ENCODE measurements around the gene ARSB.

Gene ARSB

DNA sequence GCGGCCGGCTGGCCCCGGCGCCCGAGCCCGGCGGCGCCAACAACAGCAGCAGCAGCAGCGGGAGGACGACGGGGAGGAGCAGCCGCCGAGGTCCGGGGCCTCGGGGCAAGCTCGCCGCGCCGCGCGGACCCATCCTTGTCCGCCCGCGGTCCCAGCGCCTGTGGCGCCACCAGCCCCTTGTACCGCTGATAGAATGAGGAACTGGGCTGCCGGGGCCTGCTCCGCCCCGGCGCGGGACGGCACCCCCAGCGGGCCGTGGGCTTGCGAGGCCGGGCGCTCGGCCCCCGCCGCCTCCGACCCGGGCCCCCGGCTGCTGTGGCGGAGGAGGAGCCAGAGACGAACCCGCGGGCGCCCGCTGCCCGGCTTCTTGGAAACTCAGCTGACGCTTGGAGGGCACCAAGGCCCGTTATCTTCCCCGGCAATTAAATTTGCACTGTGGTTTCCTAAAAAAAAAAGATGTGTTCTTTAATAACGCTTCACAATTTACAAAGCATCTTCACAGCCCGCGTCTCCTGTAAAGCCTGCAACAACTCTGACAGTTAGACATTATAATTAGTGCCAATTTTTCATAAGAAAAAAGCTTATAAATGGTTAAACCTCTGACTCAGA lies at the start of gene ARSB:
ARSB (minus strand) TSS at position 195 of the 609 bp plus-strand sequence; CDS start at position 133, 62 bp downstream.
- DNase-seq (ENCODE audit: low read depth in 2 of 2): peak; percentile 31 to 58

DNA sequence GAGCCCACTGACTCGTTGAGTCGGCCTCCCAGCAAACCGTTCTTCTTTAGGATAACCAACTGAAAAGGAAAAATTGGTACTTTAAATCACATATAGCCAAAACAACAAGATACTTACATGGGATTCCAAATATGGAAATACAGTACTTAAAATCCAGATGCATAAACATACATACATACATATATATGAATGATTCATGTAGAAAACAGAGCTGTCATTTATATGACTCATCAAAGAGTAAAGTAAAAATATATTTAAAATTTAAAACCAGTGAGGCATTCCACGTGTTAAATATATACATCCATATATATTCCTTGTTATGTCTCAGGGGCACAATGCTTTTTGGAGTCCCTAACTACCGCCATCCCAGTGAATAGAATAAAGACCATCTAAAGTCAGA lies 47.7 kb upstream of the ARSB start:
- no peak for DNase-seq (ENCODE audit: low read depth in 2 of 2)

DNA sequence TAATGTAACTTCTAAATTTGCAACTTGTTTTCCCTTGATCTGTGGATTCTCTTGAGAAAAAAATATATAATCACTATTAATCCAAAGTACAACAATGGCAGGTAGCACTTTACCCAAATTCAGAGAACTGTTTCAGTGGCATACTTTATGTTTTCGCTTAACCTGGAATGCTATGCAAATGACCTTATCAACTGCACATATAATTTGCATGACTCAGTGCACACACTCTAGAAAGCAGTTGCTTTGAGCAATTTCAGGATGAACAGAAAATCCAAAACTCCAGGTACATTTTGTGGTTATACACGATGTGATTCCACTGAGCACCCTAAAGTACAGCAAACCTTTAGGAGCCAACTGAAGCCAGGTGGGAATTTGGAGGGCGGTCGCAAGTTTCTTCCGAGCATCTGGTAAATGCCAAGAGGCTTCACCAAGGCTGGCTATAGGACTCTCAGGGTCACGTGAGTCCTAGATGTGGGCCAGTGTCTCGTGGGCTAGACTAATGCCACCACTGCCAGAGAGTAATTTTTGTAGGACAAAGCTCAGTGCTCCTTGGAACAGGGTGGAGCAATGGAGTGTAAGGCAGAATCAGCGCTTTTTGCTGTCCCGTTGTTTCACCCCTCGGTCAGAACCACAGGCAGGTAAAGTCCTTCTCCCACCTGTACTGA lies 47.1 kb upstream of the ARSB start:
- no peak for DNase-seq (ENCODE audit: low read depth in 2 of 2)

DNA sequence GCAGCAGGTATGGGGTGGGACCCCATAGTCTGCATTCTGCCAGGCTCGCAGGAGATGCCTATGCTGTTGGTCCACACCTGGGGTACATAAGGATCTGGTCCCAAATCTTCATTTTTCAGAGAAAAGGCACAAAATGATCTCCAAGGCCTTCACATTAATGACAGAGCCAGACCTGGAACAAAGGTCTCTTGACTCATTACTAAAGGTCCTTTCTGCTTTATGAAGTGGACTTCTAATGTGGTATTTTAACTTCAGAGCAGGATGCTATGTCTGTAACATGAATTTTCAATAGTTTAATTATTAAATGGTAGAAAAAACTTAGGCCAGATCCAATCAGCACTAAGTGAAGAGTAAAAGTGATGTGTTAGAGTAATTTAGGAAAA lies 46.4 kb upstream of the ARSB start:
- no peak for DNase-seq (ENCODE audit: low read depth in 2 of 2)

DNA sequence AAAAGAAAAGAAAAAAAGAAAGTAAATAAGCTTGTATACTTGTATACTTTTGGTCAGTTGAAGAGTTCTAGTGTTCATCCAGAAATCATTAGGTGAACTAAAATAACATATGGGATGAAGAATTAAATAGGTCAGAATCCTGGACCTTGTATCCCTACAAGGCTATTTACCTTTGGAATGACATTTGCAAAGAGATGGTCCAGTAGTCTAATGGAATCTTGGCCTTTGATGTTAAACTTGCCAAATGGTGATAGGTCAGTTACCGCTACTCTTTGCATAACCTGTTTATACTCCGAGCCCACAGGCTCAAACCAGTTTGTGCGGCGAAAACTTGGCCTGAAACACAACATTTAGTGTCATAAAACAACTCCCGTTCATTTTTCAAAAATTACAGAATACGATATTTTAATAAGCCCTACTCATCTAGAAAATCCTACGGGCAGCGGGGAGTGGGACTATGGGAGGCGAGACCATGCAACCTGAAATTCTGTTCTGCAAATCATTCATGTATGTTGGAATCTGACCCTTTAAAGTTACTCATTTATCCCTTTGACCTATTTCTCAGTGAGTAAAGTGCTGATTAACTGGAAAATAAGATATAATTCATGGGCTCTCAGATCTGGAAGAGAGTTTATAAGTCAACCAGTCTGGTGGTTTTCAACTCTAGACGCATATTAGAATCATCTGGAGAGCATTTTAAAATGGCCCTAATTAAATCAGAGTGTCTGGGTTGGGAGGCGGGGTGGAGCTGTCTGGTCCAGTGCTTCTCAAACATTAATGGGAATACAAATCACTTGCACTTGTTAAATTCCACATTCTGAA lies 45.8 kb upstream of the ARSB start:
- no peak for DNase-seq (ENCODE audit: low read depth in 2 of 2)

DNA sequence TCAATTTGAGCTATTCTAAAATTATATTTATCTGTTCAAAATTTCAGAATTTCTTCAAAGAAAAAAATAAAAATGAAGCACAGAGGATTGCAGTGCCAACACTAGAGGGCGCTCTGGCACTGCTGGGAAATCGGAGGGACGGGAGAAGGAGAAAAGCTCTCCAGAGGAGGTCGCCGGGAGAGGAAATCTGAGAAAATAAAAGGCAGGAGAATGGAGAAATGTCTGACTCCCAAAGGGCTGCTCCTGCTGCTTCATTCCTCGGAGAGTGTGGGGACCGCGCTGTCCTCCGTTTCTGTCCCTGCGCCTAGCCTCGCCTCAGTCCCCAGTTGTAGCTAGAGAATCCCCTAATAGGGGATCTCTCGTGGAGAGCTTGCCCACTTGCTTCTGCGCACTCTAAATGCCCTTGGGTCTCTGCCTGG lies 40.0 kb upstream of the ARSB start:
- peak; percentile 3 to 8 for DNase-seq (ENCODE audit: low read depth in 2 of 2)

DNA sequence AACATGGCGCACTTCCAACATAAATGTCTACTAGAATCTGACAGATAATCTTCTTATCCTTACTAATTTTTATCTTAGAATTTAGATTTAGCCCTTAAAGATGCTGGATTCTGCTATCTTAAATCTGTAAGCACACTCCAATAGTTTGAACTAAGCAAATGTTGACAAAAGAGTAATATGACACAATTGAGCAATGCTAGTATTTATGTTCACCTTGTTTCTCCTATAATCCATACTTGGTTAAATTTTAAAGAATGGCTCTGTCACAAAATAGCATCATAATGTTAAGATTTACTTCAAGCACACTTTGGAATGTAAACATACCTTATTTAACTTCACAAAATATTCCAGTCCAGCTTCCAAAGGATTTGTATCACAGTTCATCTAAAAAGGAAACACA lies 38.8 kb upstream of the ARSB start:
- DNase-seq (ENCODE audit: low read depth in 2 of 2): no peak

DNA sequence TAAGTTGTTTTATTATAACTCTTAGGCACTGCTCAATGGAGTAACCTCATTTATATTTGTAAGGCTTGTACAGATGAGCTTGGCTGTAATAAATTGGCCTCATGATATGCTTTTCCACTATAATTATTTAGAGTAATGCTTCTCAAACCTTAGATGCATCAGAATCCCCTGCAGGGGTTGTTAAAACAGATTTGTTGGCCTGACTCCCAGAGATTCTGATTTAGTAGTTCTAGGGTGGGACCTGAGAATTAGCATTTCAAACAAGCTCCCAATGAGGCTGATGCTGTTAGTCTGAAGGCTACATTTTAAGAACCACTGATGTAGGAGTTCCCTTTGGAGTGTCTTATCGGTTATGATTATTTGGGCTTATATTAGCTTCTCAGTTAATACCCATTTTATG lies 38.2 kb upstream of the ARSB start:
- no peak for DNase-seq (ENCODE audit: low read depth in 2 of 2)

DNA sequence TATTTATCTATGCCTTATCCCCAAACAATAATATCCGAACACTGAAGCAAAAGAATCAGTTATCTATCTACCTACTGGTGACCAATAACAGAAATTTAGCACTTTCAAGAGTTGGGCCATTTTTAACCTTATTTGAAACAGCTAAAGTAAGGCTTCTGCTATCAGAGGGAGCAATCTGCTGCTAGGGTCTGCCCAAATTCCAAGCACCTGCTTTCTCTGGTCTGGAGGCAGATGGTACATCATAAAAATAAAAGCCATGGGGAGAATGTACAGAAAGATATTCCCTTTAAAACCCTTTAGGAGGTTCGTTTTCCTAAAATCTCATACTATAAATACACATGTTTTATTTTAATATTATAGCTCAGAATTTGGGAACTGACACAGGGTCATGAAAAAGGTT lies 37.7 kb upstream of the ARSB start:
- DNase-seq (ENCODE audit: low read depth in 2 of 2): no peak

DNA sequence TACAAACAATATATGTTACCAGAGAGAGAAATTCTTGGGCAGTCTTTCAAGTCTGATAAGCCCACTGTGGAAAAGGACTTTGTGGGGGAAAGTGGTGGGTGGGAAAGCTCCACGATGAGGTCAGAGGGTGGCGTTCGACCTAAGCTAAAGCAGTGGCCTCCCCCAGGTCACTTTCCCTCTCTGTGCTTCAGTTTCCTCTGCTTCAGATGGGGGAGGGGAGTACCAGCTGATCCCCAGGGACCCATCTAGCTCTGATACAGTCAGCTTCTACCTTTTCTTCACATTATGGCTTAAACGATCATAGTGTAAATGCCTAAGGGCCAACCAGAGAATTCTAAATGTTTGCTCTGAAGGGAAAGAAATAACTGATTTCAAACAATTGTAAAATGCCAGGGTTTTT lies 36.6 kb upstream of the ARSB start:
- DNase-seq (ENCODE audit: low read depth in 2 of 2): no peak

DNA sequence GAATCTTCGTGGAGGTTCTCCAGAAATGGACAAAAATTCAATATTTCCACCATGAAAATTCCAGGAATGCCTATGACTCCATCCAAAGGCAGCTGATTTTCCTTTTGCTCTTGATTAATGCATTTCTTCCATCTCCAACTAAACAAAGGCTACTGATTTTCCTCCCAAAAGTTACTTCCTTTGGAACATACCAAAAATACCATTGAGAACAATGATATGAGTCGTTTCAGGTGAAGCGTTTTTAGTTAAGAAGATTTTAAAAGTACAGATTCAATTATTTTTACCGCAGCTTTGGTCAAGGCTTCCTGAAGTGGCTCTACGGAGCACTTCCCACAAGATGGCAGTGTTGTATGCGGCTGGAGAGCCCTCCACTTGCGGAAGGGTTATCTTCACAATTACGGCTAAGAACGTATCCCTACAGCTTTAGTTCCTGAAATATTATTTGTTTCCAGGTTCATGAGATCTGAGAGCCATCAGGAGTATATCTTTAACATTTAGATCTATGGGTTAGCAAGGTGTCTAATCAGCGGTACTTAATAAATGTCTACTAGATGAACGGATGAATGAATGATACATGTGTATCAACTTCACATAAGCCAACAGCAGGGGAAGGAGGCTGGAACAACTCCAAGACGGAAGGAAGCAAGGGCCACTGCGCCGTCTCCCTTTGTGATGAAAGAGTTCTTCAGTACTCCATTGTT lies 35.9 kb upstream of the ARSB start:
- peak in 1 of 2 donors; percentile 1 for DNase-seq (ENCODE audit: low read depth in 2 of 2)

DNA sequence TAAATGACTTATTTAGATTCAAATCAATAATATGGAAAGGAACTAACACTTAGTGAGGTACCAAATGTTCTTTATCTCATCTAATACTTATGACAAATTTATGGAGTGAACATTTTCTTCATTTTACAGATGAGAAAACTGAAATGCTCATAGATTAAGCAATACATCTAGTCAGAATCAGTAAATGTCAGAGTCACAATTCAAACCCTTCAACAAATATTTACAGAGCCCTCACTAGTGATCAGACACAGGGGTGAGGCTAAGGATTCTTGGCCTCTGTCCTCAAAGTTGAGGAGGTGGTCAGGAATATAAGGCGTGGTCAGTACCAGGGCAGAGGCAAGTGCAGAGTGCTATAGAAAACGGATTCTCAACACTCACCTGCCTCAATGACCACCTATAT lies 29.5 kb upstream of the ARSB start:
- no peak for DNase-seq (ENCODE audit: low read depth in 2 of 2)

DNA sequence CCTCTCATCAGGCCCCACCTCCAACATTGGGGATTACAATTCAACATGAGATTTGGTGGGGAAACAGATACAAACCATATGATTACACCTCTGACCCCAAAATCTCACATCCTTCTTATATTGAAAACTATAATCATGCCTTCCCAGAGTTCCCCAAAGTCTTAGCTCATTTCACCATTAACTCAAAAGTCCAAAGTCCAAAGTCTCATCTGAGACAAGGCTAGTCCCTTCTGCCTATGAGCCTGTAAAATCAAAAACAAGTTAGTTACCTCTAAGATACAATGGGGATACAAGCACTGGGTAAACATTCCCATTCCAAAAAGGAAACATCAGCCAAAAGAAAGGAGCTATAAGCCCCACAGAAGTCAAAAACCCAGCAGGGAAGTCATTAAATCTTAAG lies 26.8 kb upstream of the ARSB start:
- DNase-seq (ENCODE audit: low read depth in 2 of 2): no peak

DNA sequence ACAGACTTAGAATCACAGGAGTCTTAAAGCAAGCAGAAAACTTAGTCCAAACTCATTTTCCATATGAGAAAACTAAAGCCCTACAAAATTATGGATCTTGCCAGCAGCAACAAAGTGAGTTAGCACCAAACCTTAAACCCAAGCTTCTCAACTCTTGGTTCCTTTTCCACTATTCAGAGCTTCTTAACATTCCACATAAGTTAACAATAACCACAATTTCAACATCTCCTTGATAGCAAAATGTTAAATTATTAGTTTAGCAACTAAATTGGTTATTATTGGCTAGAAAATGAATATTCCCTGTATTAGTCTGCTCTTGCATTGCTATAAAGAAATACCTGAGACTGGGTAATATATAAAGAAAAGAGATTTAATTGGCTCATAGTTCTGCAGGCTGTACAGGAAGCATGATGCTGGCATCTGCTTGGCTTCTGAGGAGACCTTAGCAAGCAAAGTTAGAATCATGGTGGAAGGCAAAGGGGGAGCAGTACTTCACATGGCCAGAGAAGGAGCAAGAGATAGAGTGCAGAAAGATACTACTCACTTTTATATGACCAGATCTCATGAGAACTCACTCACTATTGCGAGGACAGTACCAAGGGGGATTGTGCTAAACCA lies 26.2 kb upstream of the ARSB start:
- DNase-seq (ENCODE audit: low read depth in 2 of 2): no peak

DNA sequence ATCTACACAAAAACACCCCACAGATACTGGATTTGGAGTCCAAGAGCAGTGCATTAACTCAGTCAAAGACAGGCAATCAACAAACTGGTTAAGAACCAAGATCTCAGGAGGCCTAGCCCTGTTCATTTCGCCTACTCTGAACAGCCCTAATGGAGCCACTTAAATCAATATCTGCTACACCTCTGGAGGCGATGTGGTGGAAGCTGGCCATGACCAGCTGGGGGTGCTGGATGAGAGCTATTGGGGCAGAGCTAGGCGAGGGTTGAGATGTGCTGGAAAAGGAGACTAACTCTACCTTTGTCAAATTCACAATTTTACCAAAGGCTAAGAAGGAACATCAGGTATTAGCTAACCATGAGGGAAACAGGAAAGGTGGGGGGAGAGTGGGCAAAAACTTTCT lies 23.3 kb upstream of the ARSB start:
- no peak for DNase-seq (ENCODE audit: low read depth in 2 of 2)

DNA sequence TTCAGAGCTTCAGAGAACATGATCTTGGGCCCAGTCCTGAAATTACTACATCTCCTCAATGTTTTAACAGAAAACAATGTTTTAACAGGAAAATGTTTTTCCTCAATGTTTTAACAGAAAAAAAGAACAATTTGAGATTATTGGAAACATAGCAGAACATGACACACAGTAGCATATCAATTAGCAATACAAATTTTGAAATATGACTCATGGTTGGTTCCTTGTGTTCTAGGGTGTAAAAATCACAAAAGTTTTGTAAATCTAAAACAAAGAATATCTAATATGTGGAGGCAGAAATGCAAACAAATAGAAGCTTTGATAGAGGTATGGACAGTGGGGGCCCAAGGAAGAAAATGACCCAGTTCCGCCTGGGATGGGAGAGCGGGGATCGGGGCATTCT lies 22.8 kb upstream of the ARSB start:
- no peak for DNase-seq (ENCODE audit: low read depth in 2 of 2)

DNA sequence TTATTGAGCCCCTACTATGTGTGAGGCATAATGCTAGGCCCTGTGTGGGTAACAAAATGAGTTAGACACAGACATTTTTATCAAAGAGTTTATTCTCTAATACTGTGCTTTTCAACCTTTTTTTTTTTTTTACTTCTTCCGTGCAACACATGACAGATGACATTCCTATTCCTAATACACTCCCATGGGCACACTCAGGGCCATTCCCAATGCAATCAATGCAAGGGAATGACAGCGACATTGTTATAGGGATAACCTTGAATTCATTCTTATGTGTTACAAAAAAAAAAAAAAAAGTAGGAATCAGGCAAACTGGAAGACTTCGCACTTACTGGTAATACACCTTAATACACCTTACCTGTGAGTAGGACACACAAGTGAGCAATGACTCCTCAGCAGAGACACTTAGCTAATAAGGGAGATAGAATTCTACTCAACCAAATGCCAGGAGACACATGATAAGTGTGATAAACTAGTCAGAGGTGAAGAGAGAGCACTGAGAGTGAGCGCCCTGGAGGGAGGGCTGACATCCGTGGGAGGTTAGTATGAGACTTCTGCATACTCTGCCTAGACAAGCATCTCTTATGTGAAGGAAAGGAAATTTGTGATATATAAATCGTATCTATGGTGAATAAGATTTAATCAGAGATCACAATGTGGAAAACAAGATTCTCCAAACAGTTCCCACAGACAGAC lies 21.0 kb upstream of the ARSB start:
- no peak for DNase-seq (ENCODE audit: low read depth in 2 of 2)

DNA sequence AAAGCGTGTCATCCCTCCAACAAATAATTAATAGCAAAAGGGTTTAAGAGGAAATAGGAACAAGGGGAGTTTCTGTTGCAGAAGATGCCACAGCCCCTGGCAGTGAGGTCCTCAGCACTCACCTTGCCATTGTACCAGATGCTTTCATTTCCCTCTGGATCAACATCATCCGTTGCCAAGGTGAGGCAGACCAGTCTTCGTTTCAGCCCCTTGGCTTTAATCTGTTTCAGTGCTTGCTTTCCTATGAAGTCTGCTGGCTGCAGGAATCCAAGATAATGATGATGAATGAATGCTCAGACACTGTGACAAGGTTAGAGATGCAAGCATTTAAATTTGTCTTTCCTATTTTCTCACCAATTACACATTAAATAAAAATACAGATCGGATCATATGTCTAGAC lies 20.0 kb upstream of the ARSB start:
- no peak for DNase-seq (ENCODE audit: low read depth in 2 of 2)

DNA sequence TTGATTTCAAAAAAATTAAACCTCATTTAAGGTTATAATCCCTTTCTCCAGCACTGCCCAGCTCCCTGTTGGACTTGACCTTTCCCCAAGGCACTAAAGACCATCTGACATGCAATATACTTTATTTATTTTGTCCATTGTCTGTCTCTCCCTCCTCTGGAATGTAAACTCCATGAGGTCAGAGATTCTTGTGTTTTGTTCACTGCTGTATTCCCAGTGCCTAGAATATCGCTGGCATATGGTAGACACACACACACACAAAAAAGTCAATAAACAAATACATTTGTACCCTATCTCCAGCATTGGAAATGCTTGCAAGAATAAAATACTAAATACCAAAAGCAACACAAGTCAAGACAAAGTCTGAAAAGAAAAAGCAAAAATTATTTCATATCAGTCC lies 17.3 kb upstream of the ARSB start:
- DNase-seq (ENCODE audit: low read depth in 2 of 2): no peak

DNA sequence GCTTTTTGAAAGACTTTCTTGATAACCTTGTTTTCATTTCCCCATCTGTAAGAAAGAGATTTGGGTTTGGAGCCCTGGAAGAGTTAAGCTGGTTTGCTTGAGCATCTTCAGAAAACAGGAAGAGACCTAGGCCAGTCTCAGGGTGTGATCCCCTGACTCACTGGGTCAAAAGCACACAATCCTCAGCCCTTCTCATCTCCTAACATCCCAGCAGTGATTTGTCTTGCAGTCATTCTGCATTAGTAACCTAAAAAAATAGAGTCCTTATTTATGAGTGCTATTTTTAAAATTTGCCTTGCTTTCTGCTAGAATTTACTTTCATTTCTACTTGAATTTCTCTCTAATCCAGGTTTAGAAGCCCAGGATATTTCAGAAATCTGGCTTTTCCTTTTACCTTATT lies 16.4 kb upstream of the ARSB start:
- DNase-seq (ENCODE audit: low read depth in 2 of 2): no peak

DNA sequence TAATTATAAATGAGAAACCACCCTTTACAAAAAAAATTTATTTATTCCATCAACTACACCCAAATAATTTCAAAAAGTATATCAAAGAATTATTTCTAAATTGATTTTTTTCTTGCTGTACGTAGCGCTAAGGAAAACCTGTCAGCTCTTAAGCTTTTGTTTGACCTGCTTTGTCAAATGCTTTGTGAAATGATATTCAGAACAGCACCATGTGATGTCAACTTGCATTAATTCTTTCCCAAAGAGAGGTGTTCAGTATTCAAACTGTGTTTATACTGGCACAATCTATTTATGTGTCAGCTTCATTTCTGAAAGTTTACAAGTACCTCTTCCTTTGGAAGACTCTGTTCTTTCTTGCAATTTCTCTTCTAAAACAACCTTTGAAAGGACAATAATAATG lies 12.0 kb upstream of the ARSB start:
- DNase-seq (ENCODE audit: low read depth in 2 of 2): no peak
